B cell (primary cell): ENCODE data around the gene TRIO. TPM values are rescaled to one million over a fixed set of nuclear protein-coding genes. Genes with fewer than 3 reads are reported as not detected.

Experiments used
- ATAC-seq: fragments of 200-7000 bp; cut with Tn5 transposase; one replicate; pipeline ENCODE4 v1.10.0; 2021; ENCODE audit warnings: low read depth, mild to moderate bottlenecking, moderate number of reproducible peaks, moderate library complexity
- CTCF ChIA-PET: fragments of 350-600 bp; sonication (Branson Sonifier 250); formaldehyde crosslinking; loops from one replicate; lab custom pipeline; 2021; ENCODE audit warnings: antibody characterized with exemption, inconsistent platforms; lab: Charles Lee
- POLR2A ChIA-PET: fragments of 350-600 bp; sonication (Branson Sonifier 250); formaldehyde crosslinking; loops from one replicate; lab custom pipeline; 2021; ENCODE audit warnings: antibody characterized with exemption; lab: Charles Lee
- DNase-seq: peaks from one replicate; pipeline ENCODE4 v3.0.0; 2013
- H2AFZ ChIP-seq: 2 replicates; pipeline ENCODE4 v1.6.1; 2012; ENCODE audit warnings: mild to moderate bottlenecking, low read depth, low read length; ENCODE audit not compliant: insufficient read depth, poor library complexity, severe bottlenecking
- H3K27ac ChIP-seq, 2 donors: 1 replicate in 1 of 2; 2 replicates in 1 of 2; pipeline ENCODE4 v1.5.1; 2012 to 2013; ENCODE audit warnings: low read length in 2 of 2, mild to moderate bottlenecking in 2 of 2, moderate library complexity in 1 of 2
- H3K27me3 ChIP-seq, 4 experiments: fragments of 200-600 bp in 1 of 4; sonication (generic) in 1 of 4; replicated peaks in 1 of 4; 1 replicate in 2 of 4; 2 replicates in 2 of 4; pipeline versions ENCODE4 v1.6.1 to v1.7.0; 2013 to 2016; ENCODE audit warnings: low read length in 3 of 4, mild to moderate bottlenecking in 2 of 4, mixed read lengths in 1 of 4, moderate library complexity in 1 of 4; ENCODE audit not compliant: insufficient read depth in 4 of 4, control insufficient read depth in 3 of 4; ENCODE audit errors: control extremely low read depth in 1 of 4
- H3K36me3 ChIP-seq, 2 experiments: replicated peaks in 1 of 2; 1 replicate in 1 of 2; 2 replicates in 1 of 2; pipeline versions ENCODE4 v1.6.1 to v1.7.1; 2013; ENCODE audit warnings: low read length in 1 of 2; ENCODE audit not compliant: insufficient read depth in 2 of 2, control insufficient read depth in 1 of 2; ENCODE audit errors: control extremely low read depth in 1 of 2, extremely low read depth in 1 of 2
- H3K4me1 ChIP-seq, 2 donors: fragments of 200-600 bp in 1 of 2; sonication (generic) in 1 of 2; 1 replicate in 1 of 2; 2 replicates in 1 of 2; pipeline versions ENCODE4 v1.5.1 to v1.6.1; 2013 to 2017; ENCODE audit warnings: low read length in 2 of 2; ENCODE audit not compliant: control insufficient read depth in 2 of 2, insufficient read depth in 2 of 2
- H3K4me2 ChIP-seq: replicated peaks from 2 replicates; pipeline ENCODE3; 2012; ENCODE audit warnings: mild to moderate bottlenecking, low read depth, low read length; ENCODE audit not compliant: poor library complexity, severe bottlenecking
- H3K4me3 ChIP-seq, 5 experiments: fragments of 200-600 bp in 1 of 5; sonication (generic) in 1 of 5; 1 replicate in 3 of 5; 2 replicates in 2 of 5; pipeline versions ENCODE4 v1.5.1 to v1.7.0; 2011 to 2016; ENCODE audit warnings: low read length in 4 of 5, mild to moderate bottlenecking in 4 of 5, low read depth in 2 of 5, control low read depth in 1 of 5, moderate library complexity in 1 of 5; ENCODE audit not compliant: insufficient read depth in 1 of 5; ENCODE audit errors: control extremely low read depth in 1 of 5, extremely low read depth in 1 of 5
- H3K79me2 ChIP-seq: fragments of 200-600 bp; sonication (generic); one replicate; pipeline ENCODE4 v1.6.0; 2016; ENCODE audit warnings: low read length; ENCODE audit not compliant: control insufficient read depth, insufficient read depth
- H3K9ac ChIP-seq: fragments of 200-600 bp; sonication (generic); 2 replicates; pipeline ENCODE4 v1.6.1; 2017; ENCODE audit warnings: mild to moderate bottlenecking, low read length, moderate library complexity
- H3K9me3 ChIP-seq, 3 donors: one replicate each; pipeline versions ENCODE4 v1.6.1 to v1.7.1; 2013; ENCODE audit warnings: low read length in 2 of 3; ENCODE audit not compliant: control insufficient read depth in 2 of 3, insufficient read depth in 1 of 3; ENCODE audit errors: control extremely low read depth in 1 of 3
- H4K20me1 ChIP-seq: 2 replicates; pipeline ENCODE4 v1.6.0; 2012; ENCODE audit warnings: mild to moderate bottlenecking, low read length; ENCODE audit not compliant: insufficient read depth, control insufficient read depth, poor library complexity, severe bottlenecking
- H3K27ac Mint-ChIP-seq: one replicate; pipeline ENCODE4 v1.8.0; 2021; ENCODE audit warnings: mixed read lengths
- H3K27me3 Mint-ChIP-seq: one replicate; pipeline ENCODE4 v1.8.0; 2021; ENCODE audit warnings: mixed read lengths
- H3K4me1 Mint-ChIP-seq: one replicate; pipeline ENCODE4 v1.8.0; 2021; ENCODE audit warnings: mixed read lengths
- H3K4me3 Mint-ChIP-seq: one replicate; pipeline ENCODE4 v1.8.0; 2021; ENCODE audit warnings: mixed read lengths
- H3K9me3 Mint-ChIP-seq: one replicate; pipeline ENCODE4 v1.8.0; 2022; ENCODE audit warnings: mixed read lengths; ENCODE audit not compliant: insufficient read depth
- CTCF ChIP-seq: fragments of 200-600 bp; IDR thresholded peaks from one replicate; pipeline ENCODE4 v1.8.0; 2022; ENCODE audit warnings: antibody characterized with exemption, mild to moderate bottlenecking
- EZH2 ChIP-seq: IDR thresholded peaks from 2 replicates; pipeline ENCODE4 v1.6.1; 2012; ENCODE audit warnings: borderline replicate concordance, low read depth, mild to moderate bottlenecking, moderate library complexity, low read length; ENCODE audit not compliant: insufficient read depth, poor library complexity, severe bottlenecking
- WGBS: methylation state at CpG from one replicate; pipeline ENCODE4 v1.1.5; 2013; ENCODE audit warnings: missing lambda C conversion rate; ENCODE audit not compliant: insufficient coverage; 5-methylcytosine and 5-hydroxymethylcytosine counted together
- intact Hi-C: fragments of 100-400 bp; cut with micrococcal nuclease; formaldehyde crosslinking; loops from one replicate; pipeline ENCODE4 v1.10.0; 2022
- polyA plus RNA-seq: library from polyadenylated mRNA; depleted of rRNA; stranded (reverse); fragments of >200 nt; gene quantifications from 2 replicates; pipeline ENCODE4 v1.2.3, GENCODE V29; 2012
- total RNA-seq, 2 donors: library from RNA; stranded (reverse); fragments of 120-200 nt in 1 of 2; gene quantifications; 1 replicate in 1 of 2; 2 replicates in 1 of 2; pipeline versions ENCODE4 v1.2.3 to v1.2.4, GENCODE V29; 2013 to 2022

Gene TRIO
- total and polyA plus RNA-seq, 2 donors (not counting 1 experiment from before 2014, with no cell fraction given), result 90.5 to 479 TPM

- Histone ChIP-seq H3K4me2 (no peak overlapping the region), H3K9me3 (peaks cover 0 to 5% (median 0%) of the 10 kb centered on the region in 3 donors), H4K20me1 (peaks cover 33% of the 10 kb centered on the region), H3K79me2 (no peaks in the 10 kb centered on the region), H3K9ac (no peak overlapping the region), H2AFZ (no peak overlapping the region), H3K27ac (no peak overlapping the region), H3K4me3 (no peak overlapping the region), H3K27me3 (no peaks in the 10 kb centered on the region), H3K36me3 (peaks cover 17 to 65% of the 10 kb centered on the region in 2 experiments), H3K4me1 (no peaks in the 10 kb centered on the region)
- Mint-ChIP-seq H3K4me1 (peaks cover 4% of the 10 kb centered on the region), H3K27ac (no peak overlapping the region), H3K9me3 (no peaks in the 10 kb centered on the region), H3K27me3 (no peaks in the 10 kb centered on the region), H3K4me3 (no peak overlapping the region)
- ChIA-PET POLR2A (no interaction called here), CTCF (interaction anchor here (1.4 kb wide), 1 partner anchor 104 kb away, joined by 3 read pairs; no protein-coding TSS in a partner anchor)
- DNase-seq (no peak), ATAC-seq (no peak)
- TF ChIP-seq CTCF, result no peak
- TF ChIP-seq EZH2, result no peak
- intact Hi-C loops, result no loop called here
- WGBS, result no CpG with 5 or more reads among the region's 4 CpGs
Observed at GRCh38 chr5:14322437-14323187, 179.5 kb downstream of the TRIO start.

- TF ChIP-seq EZH2, result no peak
- no peak for TF ChIP-seq CTCF
- H3K4me3 Mint-ChIP-seq, result no peak overlapping the region
- no peak overlapping the region for H3K27ac ChIP-seq
- ChIA-PET CTCF (interaction anchor here (1.1 to 5.6 kb wide), 5 partner anchors 22 to 215 kb away, joined by 3 to 32 read pairs (median 4); no protein-coding TSS in a partner anchor), POLR2A (no interaction called here)
- H3K4me3 ChIP-seq, result no peak overlapping the region
- WGBS, result no CpG with 5 or more reads among the region's 7 CpGs
- DNase-seq (no peak), ATAC-seq (no peak)
- no peaks in the 10 kb centered on the region for H3K27me3 ChIP-seq
- no peak overlapping the region for H3K4me2 ChIP-seq
- H3K9me3 ChIP-seq, result peaks cover 0 to 5% (median 0%) of the 10 kb centered on the region in 3 donors
- H3K9me3 Mint-ChIP-seq, result no peaks in the 10 kb centered on the region
- no peak overlapping the region for H3K9ac ChIP-seq
- H2AFZ ChIP-seq, result no peak overlapping the region
- peaks cover 33% of the 10 kb centered on the region for H4K20me1 ChIP-seq
- H3K79me2 ChIP-seq, result no peaks in the 10 kb centered on the region
- H3K4me1 Mint-ChIP-seq, result peaks cover 10% of the 10 kb centered on the region
- H3K27ac Mint-ChIP-seq, result no peak overlapping the region
- peaks cover under 1 to 4% of the 10 kb centered on the region in 2 donors for H3K4me1 ChIP-seq
- no peaks in the 10 kb centered on the region for H3K27me3 Mint-ChIP-seq
- intact Hi-C loops, result no loop called here
- peaks cover 17 to 59% of the 10 kb centered on the region in 2 experiments for H3K36me3 ChIP-seq
Observed at GRCh38 chr5:14323466-14323865, 180.3 kb downstream of the TRIO start.
